SH-SY5Y (cell line): ENCODE results near the gene ZNF365.

Experiments
- GATA2 ChIP-seq: IDR thresholded peaks from 2 replicates; pipeline ENCODE4 v1.6.1; 2011; ENCODE audit warnings: mild to moderate bottlenecking, low read depth, low read length
- GATA3 ChIP-seq: IDR thresholded peaks from 2 replicates; pipeline ENCODE4 v1.6.1; 2011; ENCODE audit warnings: low read depth, mild to moderate bottlenecking, low read length, moderate library complexity

DNA sequence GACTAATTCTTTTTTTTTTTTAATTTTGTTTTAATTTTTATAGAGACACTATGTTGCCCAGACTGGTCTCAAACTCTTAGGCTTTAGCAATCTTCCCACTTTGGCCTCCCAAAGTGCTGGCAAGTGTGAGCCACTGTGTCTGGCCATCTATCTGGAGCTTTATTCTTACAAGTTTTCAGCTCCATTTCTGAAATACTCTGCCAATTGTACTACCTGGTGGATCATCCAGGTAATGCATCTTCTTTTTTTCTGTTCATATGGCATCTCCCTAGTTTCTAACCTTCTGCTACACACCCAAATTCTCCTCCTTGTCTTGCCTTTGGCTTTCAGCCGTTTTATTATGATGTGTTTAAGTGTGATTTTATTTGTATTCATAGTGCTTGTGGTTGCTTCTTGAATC lies 40.2 kb downstream of the ZNF365 start:
- TF ChIP-seq GATA3 (no peak), GATA2 (no peak)
